A549 treated with CpdA at 1 μM for 4 hours (cell line): Measurements from ENCODE around the gene HIKESHI. TPM values are rescaled to one million over a fixed set of nuclear protein-coding genes. Genes with fewer than 3 reads are reported as not detected.

Experiments used
- total RNA-seq: library from RNA; stranded (reverse); fragments of 200-300 nt; extraction: Qiagen RNA extraction; gene quantifications from 5 replicates; pipeline ENCODE4 v1.2.3, GENCODE V29; 2022; ENCODE audit warnings: low read depth

HIKESHI gene
- 37.6 to 42.7 TPM (median 40.9 TPM) in 5 replicates for total RNA-seq

GRCh38 chr11:86302092-86302793 lies at the start of gene HIKESHI:
Gene HIKESHI (plus strand): TSS chr11:86302240. CDS start chr11:86302449, 209 bp downstream.

DNA sequence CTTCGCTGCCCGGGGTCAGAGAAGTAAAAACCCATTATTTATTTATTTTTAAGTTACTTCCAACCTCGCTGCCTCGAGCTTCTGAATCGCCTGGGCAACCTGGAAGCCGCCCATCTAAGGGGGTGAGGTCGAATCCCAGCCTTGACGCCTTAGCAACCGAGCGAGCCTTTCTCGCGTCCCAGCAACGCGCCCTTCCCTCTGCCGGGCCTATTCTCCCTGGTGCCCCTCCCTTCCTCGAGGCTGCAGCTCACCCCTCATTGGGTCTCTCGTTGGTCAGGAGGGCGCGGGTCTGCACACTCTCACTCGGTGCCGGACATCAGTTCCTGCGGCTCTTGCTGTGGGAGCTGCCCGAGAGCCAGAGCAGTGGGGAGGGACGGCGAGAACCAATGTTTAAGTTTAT lies 72.5 kb downstream of the HIKESHI start, which contains the start of gene CCDC81:
CCDC81 (plus strand) TSS at position 302 of the 400 bp plus-strand sequence. CDS start 277 bp downstream, outside the sequence.

Other genes with a start within 250 kb of the HIKESHI start
- 83.2 to 115 TPM (median 89.9 TPM) in 5 replicates for gene PICALM, start 233.2 kb upstream of the HIKESHI start, total RNA-seq
- gene EED, start 57.5 kb upstream of the HIKESHI start, total RNA-seq = 26.9 to 33.2 TPM (median 27.9 TPM) in 5 replicates
- 0.17 to 0.50 TPM (median 0.22 TPM) in 5 replicates for gene CCDC81, start 72.6 kb downstream of the HIKESHI start, total RNA-seq